Measurements from ENCODE around the gene RRM2. TPM values are rescaled to one million over a fixed set of nuclear protein-coding genes. Genes with fewer than 3 reads are reported as not detected.

The RRM2 gene
- total RNA-seq, 1 experiment from 2014 or later = 163 TPM

DNA sequence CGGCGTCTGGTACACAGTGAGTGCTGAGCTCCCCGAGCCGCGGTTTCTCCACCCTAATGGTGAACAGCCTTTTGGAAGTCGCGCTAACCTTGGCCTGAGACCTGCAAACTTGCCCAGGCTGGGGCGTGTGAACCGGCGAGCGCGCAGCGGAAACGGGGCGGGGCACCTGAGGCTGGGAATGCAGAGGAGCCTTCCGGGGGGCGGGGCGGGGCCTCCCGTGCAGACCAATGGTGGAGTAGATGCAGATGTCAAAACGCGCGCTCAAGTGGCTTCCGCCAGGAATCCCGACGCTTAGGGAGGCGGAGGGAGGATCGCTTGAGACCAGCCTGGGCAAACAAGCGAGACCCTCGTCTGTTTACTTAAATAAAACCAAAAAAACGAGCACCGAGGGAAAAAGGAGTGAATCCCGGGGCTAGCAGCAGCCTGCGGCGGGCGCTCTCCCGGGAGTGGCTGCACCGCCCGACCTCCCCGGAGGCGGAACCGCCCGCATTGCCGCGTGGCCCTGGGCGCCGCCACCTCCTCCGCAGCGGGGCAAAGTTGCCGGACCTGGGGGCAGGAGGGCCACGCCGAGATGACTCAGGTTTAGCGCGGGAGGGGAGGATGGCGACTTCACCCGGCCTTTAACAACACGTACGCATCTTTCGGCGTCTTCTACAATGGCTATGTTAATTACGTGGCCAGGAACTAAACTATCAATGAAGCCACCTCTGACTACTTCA is 2.2 kb upstream of the RRM2 start:
- peak overlapping the region; percentile 83 for H4K5ac ChIP-seq (ENCODE audit: insufficient read length, low read depth, low read length)
- no peak overlapping the region for H3K4ac ChIP-seq (ENCODE audit: low read depth, low read length)
- no peak overlapping the region for H2BK20ac ChIP-seq (ENCODE audit: low read depth, low read length, poor library complexity, severe bottlenecking)
- peak overlapping the region; percentile 79 for H3K4me2 ChIP-seq (ENCODE audit: insufficient read depth, insufficient read length, low read length)
- peaks cover 27% of the 10 kb centered on the region for H3K23me2 ChIP-seq (ENCODE audit: insufficient read length, low read depth, low read length, poor library complexity, severe bottlenecking)
- peak overlapping the region; percentile 84 for H3K18ac ChIP-seq (ENCODE audit: insufficient read length, low read depth, low read length)
- H3K36me3 Mint-ChIP-seq (ENCODE audit: insufficient read depth in 1 of 3, low read depth in 3 of 3) = peaks cover 22 to 23% (median 22%) of the 10 kb centered on the region in 3 experiments
- peaks cover 2% of the 10 kb centered on the region for H3K79me1 ChIP-seq (ENCODE audit: insufficient read depth, low read depth, low read length, poor library complexity, severe bottlenecking)
- peak overlapping the region; percentile 98 for H3K27ac Mint-ChIP-seq
- peak overlapping the region; percentile 92 for H3K9ac ChIP-seq (ENCODE audit: extremely low read depth, insufficient read length, low read length)
- H3K14ac ChIP-seq (ENCODE audit: insufficient read depth, low read length) = peak overlapping the region; percentile 85
- peak overlapping the region; percentile 83 for H3K27ac ChIP-seq (ENCODE audit: insufficient read length, low read depth, low read length)
- H3K27me3 Mint-ChIP-seq (ENCODE audit: low read depth) = no peaks in the 10 kb centered on the region
- TF ChIP-seq, protein P1, sequence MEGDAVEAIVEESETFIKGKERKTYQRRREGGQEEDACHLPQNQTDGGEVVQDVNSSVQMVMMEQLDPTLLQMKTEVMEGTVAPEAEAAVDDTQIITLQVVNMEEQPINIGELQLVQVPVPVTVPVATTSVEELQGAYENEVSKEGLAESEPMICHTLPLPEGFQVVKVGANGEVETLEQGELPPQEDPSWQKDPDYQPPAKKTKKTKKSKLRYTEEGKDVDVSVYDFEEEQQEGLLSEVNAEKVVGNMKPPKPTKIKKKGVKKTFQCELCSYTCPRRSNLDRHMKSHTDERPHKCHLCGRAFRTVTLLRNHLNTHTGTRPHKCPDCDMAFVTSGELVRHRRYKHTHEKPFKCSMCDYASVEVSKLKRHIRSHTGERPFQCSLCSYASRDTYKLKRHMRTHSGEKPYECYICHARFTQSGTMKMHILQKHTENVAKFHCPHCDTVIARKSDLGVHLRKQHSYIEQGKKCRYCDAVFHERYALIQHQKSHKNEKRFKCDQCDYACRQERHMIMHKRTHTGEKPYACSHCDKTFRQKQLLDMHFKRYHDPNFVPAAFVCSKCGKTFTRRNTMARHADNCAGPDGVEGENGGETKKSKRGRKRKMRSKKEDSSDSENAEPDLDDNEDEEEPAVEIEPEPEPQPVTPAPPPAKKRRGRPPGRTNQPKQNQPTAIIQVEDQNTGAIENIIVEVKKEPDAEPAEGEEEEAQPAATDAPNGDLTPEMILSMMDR (conservative IDR thresholded peaks at IDR 0.05) = no peak
- H2BK5ac ChIP-seq (ENCODE audit: insufficient read length, low read length) = no peak overlapping the region
- H2AFZ ChIP-seq (ENCODE audit: low read length) = no peak overlapping the region
- H3K23ac ChIP-seq (ENCODE audit: insufficient read length, low read depth, low read length) = no peak overlapping the region
- no peaks in the 10 kb centered on the region for H3K9me3 ChIP-seq (ENCODE audit: control insufficient read depth, low read depth, low read length)
- peak; percentile 99 for DNase-seq
- no peak overlapping the region for H3T11ph ChIP-seq (ENCODE audit: low read length)
- peaks cover 24 to 29% of the 10 kb centered on the region in 2 experiments for H3K4me1 Mint-ChIP-seq
- H4K8ac ChIP-seq (replicated peaks; ENCODE audit: insufficient read length, low read depth, low read length) = no peak overlapping the region
- no peak overlapping the region for H2BK12ac ChIP-seq (ENCODE audit: insufficient read length, low read depth, low read length)
- H4K91ac ChIP-seq (ENCODE audit: insufficient read length, low read depth, low read length) = peak overlapping the region; percentile 8
- WGBS (ENCODE audit: extremely low coverage, insufficient read length, low lambda C conversion rate) = no CpG with 5 or more reads among the region's 60 CpGs
- H2BK15ac ChIP-seq (ENCODE audit: low read depth, low read length) = no peak overlapping the region
- H3K9me3 Mint-ChIP-seq = no peaks in the 10 kb centered on the region; a peak in 1 of 5 replicates
- no peak overlapping the region for H3K56ac ChIP-seq (ENCODE audit: insufficient read length, low read depth, low read length)
- no peaks in the 10 kb centered on the region for H3K4me1 ChIP-seq (ENCODE audit: insufficient read depth, low read length)
- H2BK120ac ChIP-seq (ENCODE audit: low read depth, low read length, poor library complexity, severe bottlenecking) = no peak overlapping the region
- H4K20me1 ChIP-seq (ENCODE audit: control insufficient read depth, insufficient read depth, insufficient read length) = no peaks in the 10 kb centered on the region
- peak overlapping the region; percentile 87 to 94 for H3K4me3 Mint-ChIP-seq
- peaks cover 6% of the 10 kb centered on the region; the same call in 1 of the 2 replicates for H3K79me2 ChIP-seq (ENCODE audit: insufficient read depth, low read length)
- H2AK5ac ChIP-seq (ENCODE audit: insufficient read length, low read length) = no peak overlapping the region
- H3K27me3 ChIP-seq (ENCODE audit: insufficient read depth, low read length) = no peaks in the 10 kb centered on the region
